Endothelial cell of umbilical vein (primary cell): ENCODE measurements around the gene NKX1-1.

Source experiments
- FOS ChIP-seq: IDR thresholded peaks from 2 replicates; pipeline ENCODE4 v1.6.1; 2011; ENCODE audit warnings: mild to moderate bottlenecking, low read length, moderate library complexity, borderline replicate concordance; ENCODE audit not compliant: insufficient read depth
- JUN ChIP-seq: IDR thresholded peaks from 2 replicates; pipeline ENCODE4 v1.6.1; 2011; ENCODE audit warnings: borderline replicate concordance, low read depth; ENCODE audit not compliant: insufficient read length, insufficient read depth
- TF ChIP-seq, protein P1 (sequence below), 2 donors: IDR thresholded peaks; 1 replicate in 1 of 2; 2 replicates in 1 of 2; pipeline ENCODE4 v1.5.1; 2011; ENCODE audit warnings: low read length in 2 of 2, mild to moderate bottlenecking in 2 of 2, moderate library complexity in 2 of 2, control low read depth in 1 of 2, inconsistent platforms in 1 of 2, low read depth in 1 of 2; ENCODE audit not compliant: insufficient read depth in 1 of 2; ENCODE audit errors: extremely low read depth in 1 of 2

DNA sequence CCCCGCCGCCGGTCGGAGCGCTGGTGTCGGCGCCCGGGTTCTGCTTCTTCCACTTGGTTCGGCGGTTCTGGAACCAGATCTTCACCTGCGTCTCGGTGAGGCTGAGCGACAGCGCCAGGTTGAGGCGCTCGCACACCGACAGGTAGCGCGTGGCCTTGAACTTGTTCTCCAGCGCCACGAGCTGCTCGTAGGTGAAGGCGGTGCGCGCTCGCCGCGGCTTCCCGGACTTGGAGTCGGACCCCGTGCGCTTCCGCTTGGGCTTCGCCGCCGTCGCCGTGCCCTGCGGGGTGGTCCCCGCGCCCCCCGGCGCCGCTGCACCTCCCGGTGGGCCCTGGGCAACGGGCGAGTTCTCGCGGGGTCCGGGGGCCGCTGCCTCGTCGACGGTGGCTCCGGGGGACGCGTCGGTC, 3.1 kb downstream of the NKX1-1 start:
- TF ChIP-seq, protein P1, sequence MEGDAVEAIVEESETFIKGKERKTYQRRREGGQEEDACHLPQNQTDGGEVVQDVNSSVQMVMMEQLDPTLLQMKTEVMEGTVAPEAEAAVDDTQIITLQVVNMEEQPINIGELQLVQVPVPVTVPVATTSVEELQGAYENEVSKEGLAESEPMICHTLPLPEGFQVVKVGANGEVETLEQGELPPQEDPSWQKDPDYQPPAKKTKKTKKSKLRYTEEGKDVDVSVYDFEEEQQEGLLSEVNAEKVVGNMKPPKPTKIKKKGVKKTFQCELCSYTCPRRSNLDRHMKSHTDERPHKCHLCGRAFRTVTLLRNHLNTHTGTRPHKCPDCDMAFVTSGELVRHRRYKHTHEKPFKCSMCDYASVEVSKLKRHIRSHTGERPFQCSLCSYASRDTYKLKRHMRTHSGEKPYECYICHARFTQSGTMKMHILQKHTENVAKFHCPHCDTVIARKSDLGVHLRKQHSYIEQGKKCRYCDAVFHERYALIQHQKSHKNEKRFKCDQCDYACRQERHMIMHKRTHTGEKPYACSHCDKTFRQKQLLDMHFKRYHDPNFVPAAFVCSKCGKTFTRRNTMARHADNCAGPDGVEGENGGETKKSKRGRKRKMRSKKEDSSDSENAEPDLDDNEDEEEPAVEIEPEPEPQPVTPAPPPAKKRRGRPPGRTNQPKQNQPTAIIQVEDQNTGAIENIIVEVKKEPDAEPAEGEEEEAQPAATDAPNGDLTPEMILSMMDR (IDR thresholded peaks at IDR 0.05; ENCODE audit: extremely low read depth in 1 of 2, insufficient read depth in 1 of 2, low read depth in 1 of 2, low read length in 2 of 2) = no peak
- no peak for TF ChIP-seq FOS
- no peak for TF ChIP-seq JUN
